Measurements from ENCODE around the gene DAAM1. TPM values are rescaled to one million over a fixed set of nuclear protein-coding genes. Genes with fewer than 3 reads are reported as not detected.
A peak's percentile ranks its signal among the peaks of the same experiment; 100 is the strongest.

The DAAM1 gene
- polyA plus RNA-seq, 2 of the 4 experiments (the other 2 are of a cell fraction): 6.8 to 10.8 TPM

DNA sequence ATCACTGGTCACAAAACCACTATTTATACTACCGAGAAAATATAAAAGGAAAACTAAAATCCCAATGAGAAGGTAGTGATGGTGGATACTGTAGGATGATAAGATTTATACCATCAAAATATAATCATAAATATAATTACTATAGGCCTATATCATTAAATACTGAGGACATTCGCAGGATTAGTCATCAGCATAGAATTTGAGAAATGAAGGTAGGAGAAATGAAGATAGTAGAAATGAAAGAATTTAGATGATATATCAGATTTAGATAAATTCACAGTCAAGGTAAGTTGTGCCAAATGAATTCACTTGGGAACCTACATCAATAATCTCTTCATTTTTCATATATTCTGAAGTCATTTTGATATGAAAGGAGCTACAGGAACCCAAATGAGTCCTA is 82.8 kb downstream of the DAAM1 start:
- no peak overlapping the region for H3K4me3 ChIP-seq
- H3K4me1 ChIP-seq: peaks cover 40% of the 10 kb centered on the region
- H3K27ac ChIP-seq: no peak overlapping the region
- H3K4me2 ChIP-seq: peak overlapping the region; percentile 39; the same call in 2 of the 3 replicates
- POLR2A ChIA-PET: no interaction called here
- TF ChIP-seq TFCP2L1 (CRISPR knock-in tag; IDR thresholded peaks at IDR 0.05) (no peak), CEBPB (IDR thresholded peaks at IDR 0.05) (no peak), ZSCAN20 (CRISPR knock-in tag; IDR thresholded peaks at IDR 0.05) (no peak), GATA3 (IDR thresholded peaks at IDR 0.05; ENCODE audit: borderline replicate concordance) (no peak), ZC3H11A (IDR thresholded peaks at IDR 0.05) (no peak), HDAC2 (IDR thresholded peaks at IDR 0.05) (no peak), NFE2L2 (conservative IDR thresholded peaks at IDR 0.05; ENCODE audit: low read length) (no peak), ESRRA (IDR thresholded peaks at IDR 0.05; ENCODE audit: borderline replicate concordance, low read length) (no peak), RNF2 (IDR thresholded peaks at IDR 0.05; ENCODE audit: borderline replicate concordance, low read depth) (no peak), MYC (IDR thresholded peaks at IDR 0.05; ENCODE audit: borderline replicate concordance, low read length) (no peak)
- TF ChIP-seq, protein P1, sequence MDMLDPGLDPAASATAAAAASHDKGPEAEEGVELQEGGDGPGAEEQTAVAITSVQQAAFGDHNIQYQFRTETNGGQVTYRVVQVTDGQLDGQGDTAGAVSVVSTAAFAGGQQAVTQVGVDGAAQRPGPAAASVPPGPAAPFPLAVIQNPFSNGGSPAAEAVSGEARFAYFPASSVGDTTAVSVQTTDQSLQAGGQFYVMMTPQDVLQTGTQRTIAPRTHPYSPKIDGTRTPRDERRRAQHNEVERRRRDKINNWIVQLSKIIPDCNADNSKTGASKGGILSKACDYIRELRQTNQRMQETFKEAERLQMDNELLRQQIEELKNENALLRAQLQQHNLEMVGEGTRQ (IDR thresholded peaks at IDR 0.05): no peak
- TF ChIP-seq, protein P2, sequence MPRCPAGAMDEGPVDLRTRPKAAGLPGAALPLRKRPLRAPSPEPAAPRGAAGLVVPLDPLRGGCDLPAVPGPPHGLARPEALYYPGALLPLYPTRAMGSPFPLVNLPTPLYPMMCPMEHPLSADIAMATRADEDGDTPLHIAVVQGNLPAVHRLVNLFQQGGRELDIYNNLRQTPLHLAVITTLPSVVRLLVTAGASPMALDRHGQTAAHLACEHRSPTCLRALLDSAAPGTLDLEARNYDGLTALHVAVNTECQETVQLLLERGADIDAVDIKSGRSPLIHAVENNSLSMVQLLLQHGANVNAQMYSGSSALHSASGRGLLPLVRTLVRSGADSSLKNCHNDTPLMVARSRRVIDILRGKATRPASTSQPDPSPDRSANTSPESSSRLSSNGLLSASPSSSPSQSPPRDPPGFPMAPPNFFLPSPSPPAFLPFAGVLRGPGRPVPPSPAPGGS (IDR thresholded peaks at IDR 0.05): no peak
- TF ChIP-seq, protein P3, sequence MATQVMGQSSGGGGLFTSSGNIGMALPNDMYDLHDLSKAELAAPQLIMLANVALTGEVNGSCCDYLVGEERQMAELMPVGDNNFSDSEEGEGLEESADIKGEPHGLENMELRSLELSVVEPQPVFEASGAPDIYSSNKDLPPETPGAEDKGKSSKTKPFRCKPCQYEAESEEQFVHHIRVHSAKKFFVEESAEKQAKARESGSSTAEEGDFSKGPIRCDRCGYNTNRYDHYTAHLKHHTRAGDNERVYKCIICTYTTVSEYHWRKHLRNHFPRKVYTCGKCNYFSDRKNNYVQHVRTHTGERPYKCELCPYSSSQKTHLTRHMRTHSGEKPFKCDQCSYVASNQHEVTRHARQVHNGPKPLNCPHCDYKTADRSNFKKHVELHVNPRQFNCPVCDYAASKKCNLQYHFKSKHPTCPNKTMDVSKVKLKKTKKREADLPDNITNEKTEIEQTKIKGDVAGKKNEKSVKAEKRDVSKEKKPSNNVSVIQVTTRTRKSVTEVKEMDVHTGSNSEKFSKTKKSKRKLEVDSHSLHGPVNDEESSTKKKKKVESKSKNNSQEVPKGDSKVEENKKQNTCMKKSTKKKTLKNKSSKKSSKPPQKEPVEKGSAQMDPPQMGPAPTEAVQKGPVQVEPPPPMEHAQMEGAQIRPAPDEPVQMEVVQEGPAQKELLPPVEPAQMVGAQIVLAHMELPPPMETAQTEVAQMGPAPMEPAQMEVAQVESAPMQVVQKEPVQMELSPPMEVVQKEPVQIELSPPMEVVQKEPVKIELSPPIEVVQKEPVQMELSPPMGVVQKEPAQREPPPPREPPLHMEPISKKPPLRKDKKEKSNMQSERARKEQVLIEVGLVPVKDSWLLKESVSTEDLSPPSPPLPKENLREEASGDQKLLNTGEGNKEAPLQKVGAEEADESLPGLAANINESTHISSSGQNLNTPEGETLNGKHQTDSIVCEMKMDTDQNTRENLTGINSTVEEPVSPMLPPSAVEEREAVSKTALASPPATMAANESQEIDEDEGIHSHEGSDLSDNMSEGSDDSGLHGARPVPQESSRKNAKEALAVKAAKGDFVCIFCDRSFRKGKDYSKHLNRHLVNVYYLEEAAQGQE (IDR thresholded peaks at IDR 0.05): no peak
- TF ChIP-seq, protein P4, sequence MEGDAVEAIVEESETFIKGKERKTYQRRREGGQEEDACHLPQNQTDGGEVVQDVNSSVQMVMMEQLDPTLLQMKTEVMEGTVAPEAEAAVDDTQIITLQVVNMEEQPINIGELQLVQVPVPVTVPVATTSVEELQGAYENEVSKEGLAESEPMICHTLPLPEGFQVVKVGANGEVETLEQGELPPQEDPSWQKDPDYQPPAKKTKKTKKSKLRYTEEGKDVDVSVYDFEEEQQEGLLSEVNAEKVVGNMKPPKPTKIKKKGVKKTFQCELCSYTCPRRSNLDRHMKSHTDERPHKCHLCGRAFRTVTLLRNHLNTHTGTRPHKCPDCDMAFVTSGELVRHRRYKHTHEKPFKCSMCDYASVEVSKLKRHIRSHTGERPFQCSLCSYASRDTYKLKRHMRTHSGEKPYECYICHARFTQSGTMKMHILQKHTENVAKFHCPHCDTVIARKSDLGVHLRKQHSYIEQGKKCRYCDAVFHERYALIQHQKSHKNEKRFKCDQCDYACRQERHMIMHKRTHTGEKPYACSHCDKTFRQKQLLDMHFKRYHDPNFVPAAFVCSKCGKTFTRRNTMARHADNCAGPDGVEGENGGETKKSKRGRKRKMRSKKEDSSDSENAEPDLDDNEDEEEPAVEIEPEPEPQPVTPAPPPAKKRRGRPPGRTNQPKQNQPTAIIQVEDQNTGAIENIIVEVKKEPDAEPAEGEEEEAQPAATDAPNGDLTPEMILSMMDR (IDR thresholded peaks at IDR 0.05): no peak
- FAIRE-seq (no peak), ATAC-seq (no peak), DNase-seq (ENCODE audit: low read depth in 1 of 2, low spot score in 1 of 2) (no peak)
- no peaks in the 10 kb centered on the region for H3K9me3 ChIP-seq
- 73% methylated on average over 2 of the region's 2 CpGs for WGBS (ENCODE audit: missing lambda C conversion rate)
- CTCF ChIA-PET: interaction anchor here (0.7 to 1.7 kb wide), 2 partner anchors 69 to 173 kb away, joined by 4 to 6 read pairs; no protein-coding TSS in a partner anchor

DNA sequence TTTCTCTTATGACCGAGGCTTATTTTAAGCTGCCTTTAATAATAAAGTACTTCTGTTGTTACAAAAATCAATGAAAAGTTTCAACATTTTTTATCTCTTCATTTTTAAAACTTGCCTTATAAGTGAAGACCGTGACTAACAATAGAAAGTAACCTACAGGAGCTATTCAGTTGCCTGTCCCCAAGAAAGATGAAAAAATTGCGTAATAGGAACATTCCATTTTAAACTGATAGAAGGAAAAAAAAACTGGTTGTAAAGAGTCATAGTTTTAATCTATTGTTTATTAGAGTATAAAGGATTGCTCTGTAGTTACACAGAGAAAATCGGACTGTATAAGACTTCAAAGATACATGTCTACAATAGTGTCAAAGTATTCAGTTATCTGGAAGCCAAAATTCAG is 83.3 kb downstream of the DAAM1 start:
- FAIRE-seq (peak; percentile 13), ATAC-seq (no peak), DNase-seq (ENCODE audit: low read depth in 1 of 2, low spot score in 1 of 2) (no peak)
- WGBS (ENCODE audit: missing lambda C conversion rate): 82% methylated on average over 4 of the region's 4 CpGs
- CTCF ChIA-PET: interaction anchor here (0.6 to 1.7 kb wide), 3 partner anchors 70 to 191 kb away, joined by 3 to 6 read pairs (median 4); no protein-coding TSS in a partner anchor
- H3K27ac ChIP-seq: no peak overlapping the region
- no peak overlapping the region for H3K4me3 ChIP-seq
- TF ChIP-seq POLR2AphosphoS2 (conservative IDR thresholded peaks at IDR 0.05; ENCODE audit: low read length) (no peak), CEBPB (IDR thresholded peaks at IDR 0.05) (peak; percentile 76 to 85; a peak in 3 of 4 replicates)
- TF ChIP-seq, protein P5, sequence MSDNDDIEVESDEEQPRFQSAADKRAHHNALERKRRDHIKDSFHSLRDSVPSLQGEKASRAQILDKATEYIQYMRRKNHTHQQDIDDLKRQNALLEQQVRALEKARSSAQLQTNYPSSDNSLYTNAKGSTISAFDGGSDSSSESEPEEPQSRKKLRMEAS (IDR thresholded peaks at IDR 0.05): no peak
- peak overlapping the region; percentile 39; the same call in 2 of the 3 replicates for H3K4me2 ChIP-seq
- H3K4me1 ChIP-seq: peaks cover 44% of the 10 kb centered on the region
- H3K9me3 ChIP-seq: no peaks in the 10 kb centered on the region
- POLR2A ChIA-PET: no interaction called here

Measured in A549 (cell line).